ENCODE results near the gene DKK3. TPM values are rescaled to one million over a fixed set of nuclear protein-coding genes. Genes with fewer than 3 reads are reported as not detected.
A peak's percentile ranks its signal among the peaks of the same experiment; 100 is the strongest.

DKK3 gene
- total and polyA plus RNA-seq, 4 donors = 250 to 938 (median 392) TPM

GRCh38 chr11:11978792-11979487 is 29.5 kb downstream of the DKK3 start:
- WGBS, 2 donors = 18 to 23% methylated on average over 13 of the region's 13 CpGs
- H3K27me3 ChIP-seq (ENCODE audit: control insufficient read depth in 1 of 2, insufficient read depth in 2 of 2, low read length in 1 of 2) = no peaks in the 10 kb centered on the region
- ATAC-seq (ENCODE audit: low FRiP score) = no peak

GRCh38 chr11:11978098-11978637 is 30.3 kb downstream of the DKK3 start:
- intact Hi-C loops (cut with DNase I) = no loop called here

More at GRCh38 chr11:11978792-11979487, 29.5 kb downstream of the DKK3 start:
- H3K4me1 ChIP-seq (ENCODE audit: control insufficient read depth in 1 of 2, insufficient read depth in 2 of 2, low read length in 2 of 2) = peaks cover 7 to 17% of the 10 kb centered on the region in 2 donors
- H3K4me3 ChIP-seq (ENCODE audit: low read length in 2 of 2) = no peak overlapping the region
- peak overlapping the region; percentile 70 to 96 for H3K27ac ChIP-seq (ENCODE audit: low read depth in 1 of 2, low read length in 2 of 2)
- peak in 1 of 2 donors; percentile 85 for DNase-seq
- H3K9me3 ChIP-seq (ENCODE audit: control insufficient read depth, low read length) = no peaks in the 10 kb centered on the region
- intact Hi-C loops (cut with DNase I) = no loop called here
- no peaks in the 10 kb centered on the region for H3K36me3 ChIP-seq (ENCODE audit: control insufficient read depth in 1 of 2, insufficient read depth in 2 of 2, low read length in 1 of 2)

GRCh38 chr11:11977206-11977938 is 31.1 kb downstream of the DKK3 start:
- H3K27me3 ChIP-seq (ENCODE audit: control insufficient read depth in 1 of 2, insufficient read depth in 2 of 2, low read length in 1 of 2) = no peaks in the 10 kb centered on the region
- peaks cover 0 to 16% of the 10 kb centered on the region in 2 donors for H3K4me1 ChIP-seq (ENCODE audit: control insufficient read depth in 1 of 2, insufficient read depth in 2 of 2, low read length in 2 of 2)
- no peaks in the 10 kb centered on the region for H3K9me3 ChIP-seq (ENCODE audit: control insufficient read depth, low read length)
- DNase-seq (peak; percentile 87 to 91), ATAC-seq (ENCODE audit: low FRiP score) (peak; percentile 36)
- 9 to 14% methylated on average over 10 of the region's 10 CpGs for WGBS, 2 donors
- H3K36me3 ChIP-seq (ENCODE audit: control insufficient read depth in 1 of 2, insufficient read depth in 2 of 2, low read length in 1 of 2) = no peaks in the 10 kb centered on the region
- no peak overlapping the region for H3K4me3 ChIP-seq (ENCODE audit: low read length in 2 of 2)
- H3K27ac ChIP-seq (ENCODE audit: low read depth in 1 of 2, low read length in 2 of 2) = peak overlapping the region; percentile 57 to 83
- intact Hi-C loops (cut with DNase I) = loop anchor here in 1 of 2 donors (2.0 kb wide), 1 partner anchor 41 kb away; no protein-coding TSS in a partner anchor

More at GRCh38 chr11:11978098-11978637, 30.3 kb downstream of the DKK3 start:
- Histone ChIP-seq H3K4me1 (ENCODE audit: control insufficient read depth in 1 of 2, insufficient read depth in 2 of 2, low read length in 2 of 2) (peaks cover 4 to 18% of the 10 kb centered on the region in 2 donors), H3K27ac (ENCODE audit: low read depth in 1 of 2, low read length in 2 of 2) (peak overlapping the region; percentile 31 to 65), H3K27me3 (ENCODE audit: control insufficient read depth in 1 of 2, insufficient read depth in 2 of 2, low read length in 1 of 2) (no peaks in the 10 kb centered on the region), H3K36me3 (ENCODE audit: control insufficient read depth in 1 of 2, insufficient read depth in 2 of 2, low read length in 1 of 2) (no peaks in the 10 kb centered on the region), H3K4me3 (ENCODE audit: low read length in 2 of 2) (no peak overlapping the region), H3K9me3 (ENCODE audit: control insufficient read depth, low read length) (no peaks in the 10 kb centered on the region)
- WGBS, 2 donors = 90 to 95% methylated on average over 4 of the region's 4 CpGs
- DNase-seq = no peak
- ATAC-seq (ENCODE audit: low FRiP score) = no peak

GRCh38 chr11:11976481-11977127 is 31.8 kb downstream of the DKK3 start:
- intact Hi-C loops (cut with DNase I) = loop anchor here in 1 of 2 donors (2.0 kb wide), 1 partner anchor 42 kb away; no protein-coding TSS in a partner anchor
- Histone ChIP-seq H3K27ac (ENCODE audit: low read depth in 1 of 2, low read length in 2 of 2) (peak overlapping the region; percentile 71 to 83), H3K36me3 (ENCODE audit: control insufficient read depth in 1 of 2, insufficient read depth in 2 of 2, low read length in 1 of 2) (no peaks in the 10 kb centered on the region), H3K9me3 (ENCODE audit: control insufficient read depth, low read length) (no peaks in the 10 kb centered on the region), H3K4me3 (ENCODE audit: low read length in 2 of 2) (no peak overlapping the region), H3K4me1 (ENCODE audit: control insufficient read depth in 1 of 2, insufficient read depth in 2 of 2, low read length in 2 of 2) (peaks cover 0 to 16% of the 10 kb centered on the region in 2 donors), H3K27me3 (ENCODE audit: control insufficient read depth in 1 of 2, insufficient read depth in 2 of 2, low read length in 1 of 2) (no peaks in the 10 kb centered on the region)
- peak in 1 of 2 donors; percentile 72 for DNase-seq
- 8 to 9% methylated on average over 6 of the region's 6 CpGs for WGBS, 2 donors
- no peak for ATAC-seq (ENCODE audit: low FRiP score)

GRCh38 chr11:11975201-11976092 is 33.0 kb downstream of the DKK3 start:
- H3K27ac ChIP-seq (ENCODE audit: low read depth in 1 of 2, low read length in 2 of 2) = peak overlapping the region; percentile 71 to 83
- no peaks in the 10 kb centered on the region for H3K36me3 ChIP-seq (ENCODE audit: control insufficient read depth in 1 of 2, insufficient read depth in 2 of 2, low read length in 1 of 2)
- H3K4me3 ChIP-seq (ENCODE audit: low read length in 2 of 2) = no peak overlapping the region
- H3K9me3 ChIP-seq (ENCODE audit: control insufficient read depth, low read length) = no peaks in the 10 kb centered on the region
- H3K27me3 ChIP-seq (ENCODE audit: control insufficient read depth in 1 of 2, insufficient read depth in 2 of 2, low read length in 1 of 2) = no peaks in the 10 kb centered on the region
- no peak for DNase-seq
- intact Hi-C loops (cut with DNase I) = loop anchor here (2.0 kb wide), 2 partner anchors 33 to 43 kb away; partner anchors contain the start of gene DKK3 (in 1 of the 2)
- ATAC-seq (ENCODE audit: low FRiP score) = no peak
- WGBS, 2 donors = 69 to 73% methylated on average over 11 of the region's 11 CpGs
- peaks cover 0 to 15% of the 10 kb centered on the region in 2 donors for H3K4me1 ChIP-seq (ENCODE audit: control insufficient read depth in 1 of 2, insufficient read depth in 2 of 2, low read length in 2 of 2)

GRCh38 chr11:11973866-11974265 is 34.6 kb downstream of the DKK3 start:
- WGBS, 2 donors = 27 to 30% methylated on average over 4 of the region's 4 CpGs
- intact Hi-C loops (cut with DNase I) = loop anchor here (2.0 to 5.0 kb wide), 4 partner anchors 33 to 308 kb away; partner anchors contain the start of gene DKK3 (in 2 of the 2)
- ATAC-seq (ENCODE audit: low FRiP score) = no peak

GRCh38 chr11:11973361-11973800 is 35.0 kb downstream of the DKK3 start:
- intact Hi-C loops (cut with DNase I) = loop anchor here (5.0 kb wide), 3 partner anchors 34 to 309 kb away; partner anchors contain the start of gene DKK3 (in 1 of the 2)
- H3K4me1 ChIP-seq (ENCODE audit: control insufficient read depth in 1 of 2, insufficient read depth in 2 of 2, low read length in 2 of 2) = peaks cover 0 to 13% of the 10 kb centered on the region in 2 donors
- DNase-seq (peak; percentile 87 to 91), ATAC-seq (ENCODE audit: low FRiP score) (peak; percentile 72)
- WGBS, 2 donors = 0 to 9% methylated on average over 8 of the region's 8 CpGs
- H3K36me3 ChIP-seq (ENCODE audit: control insufficient read depth in 1 of 2, insufficient read depth in 2 of 2, low read length in 1 of 2) = no peaks in the 10 kb centered on the region
- no peaks in the 10 kb centered on the region for H3K27me3 ChIP-seq (ENCODE audit: control insufficient read depth in 1 of 2, insufficient read depth in 2 of 2, low read length in 1 of 2)
- no peak overlapping the region for H3K4me3 ChIP-seq (ENCODE audit: low read length in 2 of 2)
- no peaks in the 10 kb centered on the region for H3K9me3 ChIP-seq (ENCODE audit: control insufficient read depth, low read length)
- peak overlapping the region; percentile 96 to 98 for H3K27ac ChIP-seq (ENCODE audit: low read depth in 1 of 2, low read length in 2 of 2)

More at GRCh38 chr11:11973866-11974265, 34.6 kb downstream of the DKK3 start:
- no peak for DNase-seq
- no peak overlapping the region for H3K4me3 ChIP-seq (ENCODE audit: low read length in 2 of 2)
- H3K36me3 ChIP-seq (ENCODE audit: control insufficient read depth in 1 of 2, insufficient read depth in 2 of 2, low read length in 1 of 2) = no peaks in the 10 kb centered on the region
- H3K9me3 ChIP-seq (ENCODE audit: control insufficient read depth, low read length) = no peaks in the 10 kb centered on the region
- H3K27ac ChIP-seq (ENCODE audit: low read depth in 1 of 2, low read length in 2 of 2) = peak overlapping the region; percentile 92 to 95
- no peaks in the 10 kb centered on the region for H3K27me3 ChIP-seq (ENCODE audit: control insufficient read depth in 1 of 2, insufficient read depth in 2 of 2, low read length in 1 of 2)
- peaks cover 0 to 13% of the 10 kb centered on the region in 2 donors for H3K4me1 ChIP-seq (ENCODE audit: control insufficient read depth in 1 of 2, insufficient read depth in 2 of 2, low read length in 2 of 2)

All from aorta (tissue), 5 donors.